MV-4-11 (cell line): Measurements from ENCODE around the gene OR52E2.

Experiments used
- DNase-seq: peaks from one replicate; lab custom pipeline; 2025; lab: John Stamatoyannopoulos, UW

The OR52E2 gene

GRCh38 chr11:5011254-5011653, 48.2 kb downstream of the OR52E2 start:
- no peak for DNase-seq
